Gastroesophageal sphincter (tissue), 4 donors: ENCODE results near the gene APLP1. TPM values are rescaled to one million over a fixed set of nuclear protein-coding genes. Genes with fewer than 3 reads are reported as not detected.

Source experiments
- ATAC-seq: fragments of 150-250 bp; one replicate; pipeline ENCODE4 v1.9.1; 2016; ENCODE audit warnings: mild to moderate bottlenecking, moderate library complexity
- H3K27ac ChIP-seq, 4 donors: fragments of 200-600 bp; sonication (generic) in 3 of 4; 1 replicate in 3 of 4; 2 replicates in 1 of 4; pipeline ENCODE4 v1.5.1; 2016 to 2019
- H3K27me3 ChIP-seq: fragments of 200-600 bp; sonication (generic); one replicate; pipeline ENCODE4 v1.5.1; 2019
- H3K36me3 ChIP-seq, 2 donors: fragments of 200-600 bp; sonication (generic); one replicate each; pipeline ENCODE4 v1.5.1; 2019; ENCODE audit warnings: control low read depth in 1 of 2
- H3K4me1 ChIP-seq, 3 donors: fragments of 200-600 bp; sonication (generic); 1 replicate in 2 of 3; 2 replicates in 1 of 3; pipeline ENCODE4 v1.5.1; 2016 to 2019; ENCODE audit warnings: control low read depth in 2 of 3
- H3K4me3 ChIP-seq, 2 donors: fragments of 200-600 bp; sonication (generic); one replicate each; pipeline ENCODE4 v1.5.1; 2019; ENCODE audit warnings: mild to moderate bottlenecking in 1 of 2, moderate library complexity in 1 of 2
- H3K9me3 ChIP-seq, 3 donors: fragments of 200-600 bp; sonication (generic); one replicate each; pipeline ENCODE4 v1.5.1; 2017 to 2019; ENCODE audit warnings: control low read depth in 2 of 3
- EP300 ChIP-seq: sonication (generic); formaldehyde crosslinking; IDR thresholded peaks from one replicate; pipeline ENCODE4 v1.6.1; 2017; ENCODE audit warnings: antibody characterized with exemption, mild to moderate bottlenecking
- POLR2A ChIP-seq, 2 donors: fragments of 450-650 bp; IDR thresholded peaks; one replicate each; pipeline ENCODE4 v1.6.1; 2017; ENCODE audit warnings: antibody characterized with exemption in 2 of 2, mild to moderate bottlenecking in 2 of 2, moderate library complexity in 1 of 2
- POLR2AphosphoS5 ChIP-seq: sonication (generic); formaldehyde crosslinking; IDR thresholded peaks from one replicate; pipeline ENCODE4 v1.6.1; 2017; ENCODE audit warnings: antibody characterized with exemption
- WGBS, 2 donors: methylation state at CpG; one replicate each; pipeline ENCODE4 v1.1.5; 2018; ENCODE audit warnings: low coverage in 1 of 2; 5-methylcytosine and 5-hydroxymethylcytosine counted together
- small RNA-seq, 4 donors: library from RNA; depleted of rRNA; stranded (forward); fragments of <200 nt; gene quantifications; one replicate each; pipeline ENCODE3, GENCODE V24; 2016
- total RNA-seq, 4 donors: library from RNA; depleted of rRNA; stranded (reverse); fragments of >200 nt; gene quantifications; one replicate each; pipeline ENCODE4 v1.1.0, GENCODE V29; 2016
- TF ChIP-seq, protein P1 (sequence below), 4 experiments: fragments of 200-600 bp in 2 of 4; fragments of 450-650 bp in 2 of 4; sonication (generic) in 1 of 4; IDR thresholded peaks; one replicate each; pipeline ENCODE4 v1.5.1; 2017 to 2019; ENCODE audit warnings: antibody characterized with exemption in 4 of 4, mild to moderate bottlenecking in 2 of 4, moderate library complexity in 2 of 4

The APLP1 gene
- total RNA-seq, 4 donors from 2014 or later, result 4.7 to 10.0 (median 8.8) TPM

DNA sequence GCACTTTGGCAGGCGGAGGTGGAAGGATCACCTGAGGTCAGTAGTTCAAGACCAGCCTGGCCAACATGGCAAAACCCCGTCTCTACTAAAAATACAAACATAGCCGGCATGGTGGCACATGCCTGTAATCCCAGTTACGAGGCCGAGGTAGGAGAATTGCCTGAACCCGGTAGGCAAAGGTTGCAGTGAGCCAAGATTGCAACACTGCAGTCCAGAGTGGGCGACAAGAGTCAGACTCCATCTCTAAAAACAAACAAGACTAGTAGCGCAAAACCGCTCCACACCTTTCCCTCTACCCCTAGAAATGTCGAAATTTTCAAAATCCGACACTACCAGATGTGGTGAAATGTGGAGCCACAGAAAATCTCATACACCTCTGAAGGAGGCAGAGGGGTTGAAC, 50.9 kb downstream of the APLP1 start:
- no peak overlapping the region for H3K4me3 ChIP-seq
- H3K9me3 ChIP-seq, result no peaks in the 10 kb centered on the region
- no peaks in the 10 kb centered on the region for H3K27me3 ChIP-seq
- TF ChIP-seq POLR2AphosphoS5, result no peak
- no peak for TF ChIP-seq POLR2A (IDR thresholded peaks at IDR 0.05)
- TF ChIP-seq EP300, result no peak
- TF ChIP-seq, protein P1, sequence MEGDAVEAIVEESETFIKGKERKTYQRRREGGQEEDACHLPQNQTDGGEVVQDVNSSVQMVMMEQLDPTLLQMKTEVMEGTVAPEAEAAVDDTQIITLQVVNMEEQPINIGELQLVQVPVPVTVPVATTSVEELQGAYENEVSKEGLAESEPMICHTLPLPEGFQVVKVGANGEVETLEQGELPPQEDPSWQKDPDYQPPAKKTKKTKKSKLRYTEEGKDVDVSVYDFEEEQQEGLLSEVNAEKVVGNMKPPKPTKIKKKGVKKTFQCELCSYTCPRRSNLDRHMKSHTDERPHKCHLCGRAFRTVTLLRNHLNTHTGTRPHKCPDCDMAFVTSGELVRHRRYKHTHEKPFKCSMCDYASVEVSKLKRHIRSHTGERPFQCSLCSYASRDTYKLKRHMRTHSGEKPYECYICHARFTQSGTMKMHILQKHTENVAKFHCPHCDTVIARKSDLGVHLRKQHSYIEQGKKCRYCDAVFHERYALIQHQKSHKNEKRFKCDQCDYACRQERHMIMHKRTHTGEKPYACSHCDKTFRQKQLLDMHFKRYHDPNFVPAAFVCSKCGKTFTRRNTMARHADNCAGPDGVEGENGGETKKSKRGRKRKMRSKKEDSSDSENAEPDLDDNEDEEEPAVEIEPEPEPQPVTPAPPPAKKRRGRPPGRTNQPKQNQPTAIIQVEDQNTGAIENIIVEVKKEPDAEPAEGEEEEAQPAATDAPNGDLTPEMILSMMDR (IDR thresholded peaks at IDR 0.05), result no peak
- no peaks in the 10 kb centered on the region for H3K4me1 ChIP-seq
- H3K36me3 ChIP-seq, result no peaks in the 10 kb centered on the region
- 87 to 90% methylated on average over 8 to 11 of the region's 11 CpGs for WGBS, 2 donors
- no peak overlapping the region for H3K27ac ChIP-seq
- no peak for ATAC-seq

- Histone ChIP-seq H3K4me3 (no peak overlapping the region), H3K4me1 (no peaks in the 10 kb centered on the region), H3K36me3 (no peaks in the 10 kb centered on the region), H3K27me3 (peaks cover 3% of the 10 kb centered on the region), H3K27ac (no peak overlapping the region), H3K9me3 (no peaks in the 10 kb centered on the region)
- TF ChIP-seq POLR2A (IDR thresholded peaks at IDR 0.05) (no peak), EP300 (no peak), POLR2AphosphoS5 (no peak)
- TF ChIP-seq, protein P1 (IDR thresholded peaks at IDR 0.05), result no peak
- 69 to 71% methylated on average over 5 of the region's 6 CpGs for WGBS, 2 donors
- ATAC-seq, result no peak
Observed at GRCh38 chr19:35921012-35921411, 52.6 kb downstream of the APLP1 start.

- WGBS, 2 donors, result 67 to 75% methylated on average over 2 to 3 of the region's 3 CpGs
- Histone ChIP-seq H3K9me3 (no peaks in the 10 kb centered on the region), H3K27ac (no peak overlapping the region), H3K4me3 (no peak overlapping the region), H3K36me3 (no peaks in the 10 kb centered on the region), H3K4me1 (no peaks in the 10 kb centered on the region), H3K27me3 (peaks cover 3% of the 10 kb centered on the region)
- TF ChIP-seq EP300, result no peak
- TF ChIP-seq, protein P1 (IDR thresholded peaks at IDR 0.05), result no peak
- TF ChIP-seq POLR2AphosphoS5, result no peak
- TF ChIP-seq POLR2A (IDR thresholded peaks at IDR 0.05), result no peak
- no peak for ATAC-seq
Observed at GRCh38 chr19:35925501-35925900, 57.1 kb downstream of the APLP1 start.

DNA sequence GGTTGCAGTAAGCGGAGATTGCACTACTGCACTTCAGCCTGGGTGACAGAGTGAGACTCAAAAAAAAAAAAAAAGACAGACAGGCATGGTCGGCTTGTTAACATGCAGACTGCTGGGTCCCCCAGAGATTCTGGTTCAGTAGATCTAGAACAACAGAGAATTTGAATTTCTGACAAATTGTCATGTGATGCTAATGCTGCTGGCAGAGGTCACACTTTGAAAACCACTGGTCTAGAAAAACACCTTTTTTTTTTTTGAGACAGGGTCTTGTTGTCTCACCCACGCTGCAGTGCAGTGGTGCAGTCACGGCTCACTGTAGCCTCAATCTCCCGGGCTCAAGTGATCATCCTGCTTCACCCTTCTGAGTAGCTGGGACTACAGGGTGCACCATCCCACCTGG, 60.1 kb downstream of the APLP1 start:
- Histone ChIP-seq H3K27me3 (peaks cover 3% of the 10 kb centered on the region), H3K27ac (no peak overlapping the region), H3K4me3 (no peak overlapping the region), H3K36me3 (no peaks in the 10 kb centered on the region), H3K9me3 (no peaks in the 10 kb centered on the region), H3K4me1 (peaks cover 0 to 13% (median 8%) of the 10 kb centered on the region in 3 donors)
- WGBS, 2 donors, result 74 to 77% methylated on average over 5 of the region's 5 CpGs
- no peak for ATAC-seq
- TF ChIP-seq, protein P1 (IDR thresholded peaks at IDR 0.05), result no peak
- TF ChIP-seq EP300 (no peak), POLR2A (IDR thresholded peaks at IDR 0.05) (no peak), POLR2AphosphoS5 (no peak)

Small RNAs within 50 kb of the gene (small RNA-seq; reads per million reads assigned to genes)
- gene RN7SL402P, result 0 reads per million in 4 donors

Other genes starting within 250 kb of the APLP1 start
- gene RBM42, start 239.5 kb upstream of the APLP1 start, total RNA-seq, result 10 to 100 TPM; 66.1 to 98.0 (median 72.8) TPM
- not detected for gene ETV2, start 226.8 kb upstream of the APLP1 start, total RNA-seq
- gene COX6B1, start 220.3 kb upstream of the APLP1 start, total RNA-seq, result 100 to 1,000 TPM; 403 to 607 (median 414) TPM
- not detected for gene UPK1A, start 202.1 kb upstream of the APLP1 start, total RNA-seq
- under 1 TPM in 2 of 4 donors, not detected in 2; 0.31 TPM for gene ZBTB32, start 164.0 kb upstream of the APLP1 start, total RNA-seq
- gene KMT2B, start 150.6 kb upstream of the APLP1 start, total RNA-seq, result 10 to 100 TPM in 3 of 4 donors, 1 to 10 TPM in 1; 7.7 to 27.0 (median 17.5) TPM
- 10 to 100 TPM in 1 of 4 donors, 1 to 10 TPM in 3; 4.6 to 14.3 (median 6.7) TPM for gene IGFLR1, start 126.1 kb upstream of the APLP1 start, total RNA-seq
- 10 to 100 TPM in 3 of 4 donors, 1 to 10 TPM in 1; 7.5 to 29.3 (median 23.7) TPM for gene U2AF1L4, start 123.2 kb upstream of the APLP1 start, total RNA-seq
- 10 to 100 TPM; 20.4 to 35.7 (median 29.5) TPM for gene PSENEN, start 122.9 kb upstream of the APLP1 start, total RNA-seq
- 10 to 100 TPM; 14.4 to 29.4 (median 18.7) TPM for gene LIN37, start 120.0 kb upstream of the APLP1 start, total RNA-seq
- 100 to 1,000 TPM in 2 of 4 donors, 10 to 100 TPM in 2; 44.9 to 119 (median 96.6) TPM for gene HSPB6, start 111.5 kb upstream of the APLP1 start, total RNA-seq
- 10 to 100 TPM; 10.1 to 17.1 (median 13.4) TPM for gene PROSER3, start 110.4 kb upstream of the APLP1 start, total RNA-seq
- gene ARHGAP33, start 93.0 kb upstream of the APLP1 start, total RNA-seq, result 10 to 100 TPM in 1 of 4 donors, 1 to 10 TPM in 3; 3.1 to 22.6 (median 5.5) TPM
- not detected for gene PRODH2, start 55.7 kb upstream of the APLP1 start, total RNA-seq
- gene NPHS1, start 16.1 kb upstream of the APLP1 start, total RNA-seq, result not detected
- not detected for gene KIRREL2, start 11.7 kb upstream of the APLP1 start, total RNA-seq
- 1 to 10 TPM; 2.8 to 9.5 (median 5.7) TPM for gene NFKBID, start 32.0 kb downstream of the APLP1 start, total RNA-seq
- gene HCST, start 34.0 kb downstream of the APLP1 start, total RNA-seq, result 1 to 10 TPM in 3 of 4 donors, not detected in 1; 1.8 to 3.1 (median 3.0) TPM
- gene TYROBP, start 39.7 kb downstream of the APLP1 start, total RNA-seq, result 100 to 1,000 TPM in 1 of 4 donors, 10 to 100 TPM in 2, 1 to 10 TPM in 1; 3.0 to 116 (median 45.3) TPM
- gene LRFN3, start 67.8 kb downstream of the APLP1 start, total RNA-seq, result 10 to 100 TPM in 2 of 4 donors, 1 to 10 TPM in 2; 6.7 to 18.5 (median 9.1) TPM
- gene SDHAF1, start 126.6 kb downstream of the APLP1 start, total RNA-seq, result 10 to 100 TPM; 44.0 to 52.7 (median 49.8) TPM
- gene SYNE4, start 140.2 kb downstream of the APLP1 start, total RNA-seq, result under 1 TPM in 3 of 4 donors, not detected in 1; 0.39 to 0.62 (median 0.47) TPM
- 10 to 100 TPM; 10.7 to 38.3 (median 25.3) TPM for gene ALKBH6, start 145.6 kb downstream of the APLP1 start, total RNA-seq
- gene CLIP3, start 164.3 kb downstream of the APLP1 start, total RNA-seq, result 10 to 100 TPM; 26.8 to 66.2 (median 31.1) TPM
- 10 to 100 TPM in 2 of 4 donors, 1 to 10 TPM in 2; 5.3 to 16.8 (median 9.4) TPM for gene THAP8, start 185.7 kb downstream of the APLP1 start, total RNA-seq
- under 1 TPM; 0.17 to 0.62 (median 0.29) TPM for gene WDR62, start 186.3 kb downstream of the APLP1 start, total RNA-seq
- gene OVOL3, start 242.6 kb downstream of the APLP1 start, total RNA-seq, result not detected
- gene POLR2I, start 246.3 kb downstream of the APLP1 start, total RNA-seq, result 10 to 100 TPM; 49.3 to 60.2 (median 54.1) TPM
- gene TBCB, start 246.9 kb downstream of the APLP1 start, total RNA-seq, result 100 to 1,000 TPM; 116 to 248 (median 180) TPM